ENCODE results near the gene KRT15.
A peak's percentile ranks its signal among the peaks of the same experiment; 100 is the strongest.

KRT15 gene

GRCh38 chr17:41523787-41524186, 5.1 kb upstream of the KRT15 start:
- H3K27ac ChIP-seq = peak overlapping the region; percentile 87
- no peak for TF ChIP-seq CTCF (IDR thresholded peaks at IDR 0.05)
- no peak for TF ChIP-seq ZFX (IDR thresholded peaks at IDR 0.05; ENCODE audit: borderline replicate concordance)

- TF ChIP-seq CTCF (IDR thresholded peaks at IDR 0.05) = no peak
- TF ChIP-seq ZFX (IDR thresholded peaks at IDR 0.05; ENCODE audit: borderline replicate concordance) = no peak
- H3K27ac ChIP-seq = peak overlapping the region; percentile 87
Measured at GRCh38 chr17:41523225-41523593, 4.5 kb upstream of the KRT15 start.

GRCh38 chr17:41522301-41523224, 3.9 kb upstream of the KRT15 start:
- TF ChIP-seq CTCF (IDR thresholded peaks at IDR 0.05) (no peak), ZFX (IDR thresholded peaks at IDR 0.05; ENCODE audit: borderline replicate concordance) (no peak)
- peak overlapping the region; percentile 87 for H3K27ac ChIP-seq

GRCh38 chr17:41521574-41522261, 3.0 kb upstream of the KRT15 start:
- H3K27ac ChIP-seq = peak overlapping the region; percentile 87
- TF ChIP-seq CTCF (IDR thresholded peaks at IDR 0.05) (no peak), ZFX (IDR thresholded peaks at IDR 0.05; ENCODE audit: borderline replicate concordance) (no peak)

GRCh38 chr17:41520821-41521521, 2.3 kb upstream of the KRT15 start:
- TF ChIP-seq ZFX (IDR thresholded peaks at IDR 0.05; ENCODE audit: borderline replicate concordance) (no peak), CTCF (IDR thresholded peaks at IDR 0.05) (no peak)
- peak overlapping the region; percentile 87 for H3K27ac ChIP-seq

GRCh38 chr17:41519501-41520224, 973 bp upstream of the KRT15 start:
- peak overlapping the region; percentile 87 for H3K27ac ChIP-seq
- TF ChIP-seq ZFX (IDR thresholded peaks at IDR 0.05; ENCODE audit: borderline replicate concordance) (no peak), CTCF (IDR thresholded peaks at IDR 0.05) (no peak)

All from 22Rv1 (cell line).